Activated CD8-positive, alpha-beta T cell treated with anti-CD3 and anti-CD28 coated beads, Interleukin-2, amount 10 ng/mL, durations not matched to agents 7 days and 5 days (primary cell): ENCODE data around the gene CD83. TPM values are rescaled to one million over a fixed set of nuclear protein-coding genes. Genes with fewer than 3 reads are reported as not detected.

Experiments
- ATAC-seq: fragments of 150-1000 bp; cut with Tn5 transposase; one replicate; pipeline ENCODE4 v1.10.0; 2021; ENCODE audit warnings: moderate library complexity
- CTCF ChIA-PET: fragments of 350-600 bp; sonication (Branson Sonifier 250); formaldehyde crosslinking; loops from one replicate; lab custom pipeline; 2021; ENCODE audit warnings: antibody characterized with exemption; lab: Charles Lee
- POLR2A ChIA-PET: fragments of 350-600 bp; sonication (Branson Sonifier 250); formaldehyde crosslinking; loops from one replicate; lab custom pipeline; 2021; ENCODE audit warnings: antibody characterized with exemption; lab: Charles Lee
- DNase-seq: peaks from one replicate; pipeline ENCODE4 v3.0.0-alpha.2; 2020
- H3K27ac Mint-ChIP-seq: one replicate; pipeline ENCODE4 v1.8.0; 2021; ENCODE audit warnings: mild to moderate bottlenecking, mixed read lengths
- H3K27me3 Mint-ChIP-seq: one replicate; pipeline ENCODE4 v1.8.0; 2021; ENCODE audit warnings: low read depth, mixed read lengths
- H3K36me3 Mint-ChIP-seq: one replicate; pipeline ENCODE4 v1.8.0; 2021; ENCODE audit warnings: low read depth, mixed read lengths
- H3K4me1 Mint-ChIP-seq: one replicate; pipeline ENCODE4 v1.8.0; 2021; ENCODE audit warnings: low read depth, mixed read lengths
- H3K4me3 Mint-ChIP-seq: one replicate; pipeline ENCODE4 v1.8.0; 2021; ENCODE audit warnings: mild to moderate bottlenecking, mixed read lengths
- H3K9me3 Mint-ChIP-seq: one replicate; pipeline ENCODE4 v1.8.0; 2022; ENCODE audit warnings: mixed read lengths; ENCODE audit not compliant: insufficient read depth
- total RNA-seq, 2 experiments: library from RNA; stranded (reverse); gene quantifications; one replicate each; pipeline ENCODE4 v1.2.3, GENCODE V29; 2021

The CD83 gene
- total RNA-seq, 2 experiments from 2014 or later, result 10.0 to 10.1 TPM

- Mint-ChIP-seq H3K36me3 (peaks cover 23% of the 10 kb centered on the region), H3K4me3 (no peak overlapping the region), H3K4me1 (no peaks in the 10 kb centered on the region), H3K27me3 (no peaks in the 10 kb centered on the region), H3K9me3 (no peaks in the 10 kb centered on the region), H3K27ac (no peak overlapping the region)
- ChIA-PET CTCF (interaction anchor here (0.6 to 8.4 kb wide), 3 partner anchors 8 to 759 kb away, joined by 3 to 56 read pairs (median 5); no protein-coding TSS in a partner anchor), POLR2A (no interaction called here)
- no peak for ATAC-seq
- DNase-seq, result no peak
Observed at GRCh38 chr6:14138701-14139215, 21.2 kb downstream of the CD83 start.

GRCh38 chr6:14141351-14142062 is 23.9 kb downstream of the CD83 start:
- Mint-ChIP-seq H3K4me1 (peaks cover 6% of the 10 kb centered on the region), H3K36me3 (no peaks in the 10 kb centered on the region), H3K27ac (no peak overlapping the region), H3K27me3 (no peaks in the 10 kb centered on the region), H3K9me3 (no peaks in the 10 kb centered on the region), H3K4me3 (no peak overlapping the region)
- POLR2A ChIA-PET, result no interaction called here
- CTCF ChIA-PET, result interaction anchor here (0.9 to 8.4 kb wide), 4 partner anchors 11 to 233 kb away, joined by 3 to 56 read pairs (median 11); no protein-coding TSS in a partner anchor
- DNase-seq, result no peak
- ATAC-seq, result no peak

- DNase-seq (no peak), ATAC-seq (no peak)
- no peak overlapping the region for H3K4me3 Mint-ChIP-seq
- no peaks in the 10 kb centered on the region for H3K9me3 Mint-ChIP-seq
- H3K27me3 Mint-ChIP-seq, result no peaks in the 10 kb centered on the region
- POLR2A ChIA-PET, result no interaction called here
- no peaks in the 10 kb centered on the region for H3K36me3 Mint-ChIP-seq
- CTCF ChIA-PET, result interaction anchor here (0.9 to 8.4 kb wide), 3 partner anchors 11 to 96 kb away, joined by 3 to 56 read pairs (median 18); no protein-coding TSS in a partner anchor
- H3K27ac Mint-ChIP-seq, result no peak overlapping the region
- H3K4me1 Mint-ChIP-seq, result peaks cover 6% of the 10 kb centered on the region
Observed at GRCh38 chr6:14142063-14142450, 24.5 kb downstream of the CD83 start.

- ATAC-seq, result no peak
- POLR2A ChIA-PET, result no interaction called here
- no peak for DNase-seq
- H3K27ac Mint-ChIP-seq, result no peak overlapping the region
- H3K4me3 Mint-ChIP-seq, result no peak overlapping the region
- no peaks in the 10 kb centered on the region for H3K36me3 Mint-ChIP-seq
- peaks cover 6% of the 10 kb centered on the region for H3K4me1 Mint-ChIP-seq
- no peaks in the 10 kb centered on the region for H3K9me3 Mint-ChIP-seq
- CTCF ChIA-PET, result interaction anchor here (0.9 to 8.4 kb wide), 4 partner anchors 10 to 96 kb away, joined by 3 to 56 read pairs (median 12); no protein-coding TSS in a partner anchor
- no peaks in the 10 kb centered on the region for H3K27me3 Mint-ChIP-seq
Observed at GRCh38 chr6:14142511-14143223, 25.1 kb downstream of the CD83 start.

- H3K9me3 Mint-ChIP-seq, result no peaks in the 10 kb centered on the region
- H3K36me3 Mint-ChIP-seq, result no peaks in the 10 kb centered on the region
- POLR2A ChIA-PET, result interaction anchor here (0.9 kb wide), 1 partner anchor 17 kb away, joined by 3 read pairs; no protein-coding TSS in a partner anchor
- H3K4me3 Mint-ChIP-seq, result no peak overlapping the region
- no peaks in the 10 kb centered on the region for H3K27me3 Mint-ChIP-seq
- no peak overlapping the region for H3K27ac Mint-ChIP-seq
- H3K4me1 Mint-ChIP-seq, result peaks cover 6% of the 10 kb centered on the region
- DNase-seq, result no peak
- CTCF ChIA-PET, result interaction anchor here (0.9 to 8.4 kb wide), 10 partner anchors 9 to 235 kb away, joined by 3 to 56 read pairs (median 6); no protein-coding TSS in a partner anchor
- no peak for ATAC-seq
Observed at GRCh38 chr6:14143305-14143704, 25.7 kb downstream of the CD83 start.

- Mint-ChIP-seq H3K36me3 (no peaks in the 10 kb centered on the region), H3K9me3 (no peaks in the 10 kb centered on the region), H3K27me3 (no peaks in the 10 kb centered on the region), H3K27ac (no peak overlapping the region), H3K4me1 (peaks cover 6% of the 10 kb centered on the region), H3K4me3 (no peak overlapping the region)
- ATAC-seq, result peak; percentile 88
- ChIA-PET POLR2A (interaction anchor here (0.6 to 0.8 kb wide), 2 partner anchors 18 to 236 kb away, joined by 3 read pairs; no protein-coding TSS in a partner anchor), CTCF (interaction anchor here (0.7 to 8.4 kb wide), 19 partner anchors 8 to 1707 kb away, joined by 3 to 56 read pairs (median 4); no protein-coding TSS in a partner anchor)
- DNase-seq, result peak; percentile 79
Observed at GRCh38 chr6:14144678-14145113, 27.1 kb downstream of the CD83 start.

- Mint-ChIP-seq H3K27me3 (no peaks in the 10 kb centered on the region), H3K4me3 (no peak overlapping the region), H3K27ac (no peak overlapping the region), H3K9me3 (no peaks in the 10 kb centered on the region), H3K36me3 (no peaks in the 10 kb centered on the region), H3K4me1 (peaks cover 6% of the 10 kb centered on the region)
- ATAC-seq, result no peak
- ChIA-PET CTCF (interaction anchor here (0.6 to 8.4 kb wide), 3 partner anchors 16 to 185 kb away, joined by 3 to 56 read pairs (median 13); no protein-coding TSS in a partner anchor), POLR2A (no interaction called here)
- DNase-seq, result no peak
Observed at GRCh38 chr6:14146506-14147096, 29.0 kb downstream of the CD83 start.

GRCh38 chr6:14147891-14148290 is 30.3 kb downstream of the CD83 start:
- no peak for ATAC-seq
- POLR2A ChIA-PET, result no interaction called here
- no peak overlapping the region for H3K4me3 Mint-ChIP-seq
- H3K36me3 Mint-ChIP-seq, result no peaks in the 10 kb centered on the region
- H3K27ac Mint-ChIP-seq, result no peak overlapping the region
- H3K27me3 Mint-ChIP-seq, result no peaks in the 10 kb centered on the region
- no peak for DNase-seq
- CTCF ChIA-PET, result interaction anchor here (1.2 to 1.7 kb wide), 2 partner anchors 81 to 102 kb away, joined by 3 to 9 read pairs; no protein-coding TSS in a partner anchor
- no peaks in the 10 kb centered on the region for H3K9me3 Mint-ChIP-seq
- peaks cover 6% of the 10 kb centered on the region for H3K4me1 Mint-ChIP-seq

- Mint-ChIP-seq H3K4me1 (peaks cover 6% of the 10 kb centered on the region), H3K36me3 (no peaks in the 10 kb centered on the region), H3K27me3 (no peaks in the 10 kb centered on the region), H3K4me3 (no peak overlapping the region), H3K9me3 (no peaks in the 10 kb centered on the region), H3K27ac (no peak overlapping the region)
- DNase-seq, result no peak
- ATAC-seq, result no peak
- POLR2A ChIA-PET, result no interaction called here
- CTCF ChIA-PET, result interaction anchor here (0.7 to 1.7 kb wide), 5 partner anchors 11 to 111 kb away, joined by 3 to 9 read pairs (median 3); no protein-coding TSS in a partner anchor
Observed at GRCh38 chr6:14148471-14148870, 30.9 kb downstream of the CD83 start.

- H3K36me3 Mint-ChIP-seq, result no peaks in the 10 kb centered on the region
- CTCF ChIA-PET, result interaction anchor here (0.6 to 1.7 kb wide), 6 partner anchors 11 to 241 kb away, joined by 3 to 9 read pairs (median 4); no protein-coding TSS in a partner anchor
- POLR2A ChIA-PET, result no interaction called here
Observed at GRCh38 chr6:14149053-14149738, 31.6 kb downstream of the CD83 start.

More at GRCh38 chr6:14149053-14149738, 31.6 kb downstream of the CD83 start:
- Mint-ChIP-seq H3K27me3 (no peaks in the 10 kb centered on the region), H3K27ac (no peak overlapping the region), H3K9me3 (no peaks in the 10 kb centered on the region), H3K4me1 (peaks cover 6% of the 10 kb centered on the region), H3K4me3 (no peak overlapping the region)
- ATAC-seq, result no peak
- DNase-seq, result no peak
